SK-N-SH treated with all-trans-retinoic acid at 6 μM for 48 hours (cell line): ENCODE measurements around the gene INS.

ENCODE experiments used
- BACH2 ChIP-seq: fragments of 250-450 bp; sonication (Bioruptor Pico); IDR thresholded peaks from 2 replicates; pipeline ENCODE4 v1.9.0; 2021; ENCODE audit warnings: mild to moderate bottlenecking, borderline replicate concordance
- TCF4 ChIP-seq: fragments of 250-450 bp; sonication (Bioruptor Pico); IDR thresholded peaks from 2 replicates; pipeline ENCODE4 v1.8.0; 2021; ENCODE audit warnings: mild to moderate bottlenecking, moderate library complexity, borderline replicate concordance
- TSHZ2 ChIP-seq: fragments of 250-450 bp; sonication (Bioruptor Pico); IDR thresholded peaks from 2 replicates; pipeline ENCODE4 v1.5.0; 2020; ENCODE audit warnings: mild to moderate bottlenecking, moderate library complexity
- ZFP3 ChIP-seq: fragments of 250-450 bp; sonication (Bioruptor Pico); IDR thresholded peaks from 2 replicates; pipeline ENCODE4 v1.5.0; 2020; ENCODE audit warnings: mild to moderate bottlenecking, moderate library complexity
- ZNF8 ChIP-seq: fragments of 450-650 bp; formaldehyde crosslinking; IDR thresholded peaks from 2 replicates; pipeline ENCODE4 v1.5.0; 2020; ENCODE audit warnings: mild to moderate bottlenecking, moderate library complexity
- TF ChIP-seq, protein P1 (sequence below): fragments of 250-450 bp; sonication (Bioruptor Pico); IDR thresholded peaks from 2 replicates; pipeline ENCODE4 v1.8.0; 2020; ENCODE audit warnings: mild to moderate bottlenecking, moderate library complexity, borderline replicate concordance

- TF ChIP-seq, protein P1, sequence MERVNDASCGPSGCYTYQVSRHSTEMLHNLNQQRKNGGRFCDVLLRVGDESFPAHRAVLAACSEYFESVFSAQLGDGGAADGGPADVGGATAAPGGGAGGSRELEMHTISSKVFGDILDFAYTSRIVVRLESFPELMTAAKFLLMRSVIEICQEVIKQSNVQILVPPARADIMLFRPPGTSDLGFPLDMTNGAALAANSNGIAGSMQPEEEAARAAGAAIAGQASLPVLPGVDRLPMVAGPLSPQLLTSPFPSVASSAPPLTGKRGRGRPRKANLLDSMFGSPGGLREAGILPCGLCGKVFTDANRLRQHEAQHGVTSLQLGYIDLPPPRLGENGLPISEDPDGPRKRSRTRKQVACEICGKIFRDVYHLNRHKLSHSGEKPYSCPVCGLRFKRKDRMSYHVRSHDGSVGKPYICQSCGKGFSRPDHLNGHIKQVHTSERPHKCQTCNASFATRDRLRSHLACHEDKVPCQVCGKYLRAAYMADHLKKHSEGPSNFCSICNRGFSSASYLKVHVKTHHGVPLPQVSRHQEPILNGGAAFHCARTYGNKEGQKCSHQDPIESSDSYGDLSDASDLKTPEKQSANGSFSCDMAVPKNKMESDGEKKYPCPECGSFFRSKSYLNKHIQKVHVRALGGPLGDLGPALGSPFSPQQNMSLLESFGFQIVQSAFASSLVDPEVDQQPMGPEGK (CRISPR knock-in tag), result no peak
- TF ChIP-seq TCF4 (CRISPR knock-in tag) (no peak), ZFP3 (CRISPR knock-in tag) (no peak), TSHZ2 (CRISPR knock-in tag) (no peak), BACH2 (CRISPR knock-in tag) (no peak), ZNF8 (CRISPR knock-in tag) (no peak)
These were observed 15.4 kb upstream of the INS start for GRCh38 chr11:2176389-2176900.
